Peyer's patch (tissue), 4 donors: ENCODE measurements around the gene PNKP.

ENCODE experiments used
- POLR2A ChIP-seq, 2 donors: fragments of 450-650 bp; IDR thresholded peaks; one replicate each; pipeline ENCODE4 v1.5.1; 2017; ENCODE audit warnings: antibody characterized with exemption in 2 of 2, mild to moderate bottlenecking in 2 of 2, moderate library complexity in 2 of 2
- TF ChIP-seq, protein P1 (sequence below), 6 experiments: fragments of 450-650 bp in 4 of 6; fragments of 200-600 bp in 2 of 6; sonication (generic) in 1 of 6; IDR thresholded peaks; one replicate each; pipeline ENCODE4 v1.5.1; 2017 to 2019; ENCODE audit warnings: antibody characterized with exemption in 6 of 6, mild to moderate bottlenecking in 3 of 6, moderate library complexity in 1 of 6

DNA sequence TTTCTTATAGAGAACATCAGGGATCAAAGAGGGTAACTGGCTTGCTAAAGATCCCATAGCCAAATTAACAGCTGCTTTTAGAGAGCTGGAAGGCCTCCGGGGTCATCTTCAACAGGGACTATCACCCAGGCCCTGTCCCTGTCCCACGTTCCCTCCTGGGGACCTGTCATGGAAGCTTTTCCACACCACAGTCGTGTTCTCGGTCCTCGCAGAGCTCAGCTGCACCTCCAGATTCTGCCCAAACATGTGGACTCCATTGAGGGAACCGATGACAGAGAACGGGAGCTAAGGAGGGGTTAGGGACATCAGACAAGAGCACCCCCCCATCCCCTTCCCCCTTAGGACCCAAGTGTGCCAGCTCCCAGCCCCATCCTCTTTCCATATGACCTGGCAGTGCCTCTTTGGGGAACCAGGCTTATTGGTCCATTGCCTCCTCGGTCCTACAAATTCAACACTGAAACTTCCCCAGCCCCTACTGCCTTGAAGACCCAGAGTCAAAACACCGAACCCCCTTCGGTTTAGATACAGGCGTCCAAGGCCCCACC, 54.9 kb downstream of the PNKP start:
- TF ChIP-seq POLR2A (IDR thresholded peaks at IDR 0.05): no peak
- TF ChIP-seq, protein P1, sequence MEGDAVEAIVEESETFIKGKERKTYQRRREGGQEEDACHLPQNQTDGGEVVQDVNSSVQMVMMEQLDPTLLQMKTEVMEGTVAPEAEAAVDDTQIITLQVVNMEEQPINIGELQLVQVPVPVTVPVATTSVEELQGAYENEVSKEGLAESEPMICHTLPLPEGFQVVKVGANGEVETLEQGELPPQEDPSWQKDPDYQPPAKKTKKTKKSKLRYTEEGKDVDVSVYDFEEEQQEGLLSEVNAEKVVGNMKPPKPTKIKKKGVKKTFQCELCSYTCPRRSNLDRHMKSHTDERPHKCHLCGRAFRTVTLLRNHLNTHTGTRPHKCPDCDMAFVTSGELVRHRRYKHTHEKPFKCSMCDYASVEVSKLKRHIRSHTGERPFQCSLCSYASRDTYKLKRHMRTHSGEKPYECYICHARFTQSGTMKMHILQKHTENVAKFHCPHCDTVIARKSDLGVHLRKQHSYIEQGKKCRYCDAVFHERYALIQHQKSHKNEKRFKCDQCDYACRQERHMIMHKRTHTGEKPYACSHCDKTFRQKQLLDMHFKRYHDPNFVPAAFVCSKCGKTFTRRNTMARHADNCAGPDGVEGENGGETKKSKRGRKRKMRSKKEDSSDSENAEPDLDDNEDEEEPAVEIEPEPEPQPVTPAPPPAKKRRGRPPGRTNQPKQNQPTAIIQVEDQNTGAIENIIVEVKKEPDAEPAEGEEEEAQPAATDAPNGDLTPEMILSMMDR (IDR thresholded peaks at IDR 0.05): no peak
